GM10248 (cell line): ENCODE measurements around the gene FTO.
"Not testable (repeated sequence)": the region's sequence is repeated elsewhere in the genome, so short reads cannot be mapped to it uniquely, and the experiment has no call there.

Source experiments
- CTCF ChIA-PET: fragments of 300-600 bp; sonication (Branson Sonifier 250); formaldehyde crosslinking; extraction: SDS; loops from one replicate; lab custom pipeline; 2021; ENCODE audit warnings: antibody characterized with exemption; lab: Yijun Ruan, JAX
- POLR2A ChIA-PET: fragments of 350-650 bp; sonication (Branson Sonifier 250); formaldehyde crosslinking; extraction: SDS; loops from one replicate; lab custom pipeline; 2020; ENCODE audit warnings: antibody characterized with exemption; lab: Yijun Ruan, JAX
- DNase-seq: peaks from one replicate; pipeline ENCODE4 v3.0.0; 2012; ENCODE audit errors: extremely low spot score
- CTCF ChIP-seq: IDR thresholded peaks from 2 replicates; pipeline ENCODE4 v1.5.1; 2012; ENCODE audit warnings: mild to moderate bottlenecking, low read depth; ENCODE audit errors: extremely low read depth, missing control alignments, control extremely low read depth

Gene FTO

GRCh38 chr16:53686710-53687109, 17.2 kb upstream of the FTO start:
- DNase-seq: no peak
- POLR2A ChIA-PET: no interaction called here
- TF ChIP-seq CTCF: no peak
- CTCF ChIA-PET: no interaction called here

- ChIA-PET POLR2A (no interaction called here), CTCF (interaction anchor here (1.7 kb wide), 1 partner anchor 8 kb away, joined by 3 read pairs; no protein-coding TSS in a partner anchor)
- DNase-seq: no peak
- TF ChIP-seq CTCF: no peak
Observed at GRCh38 chr16:53689636-53690035, 14.3 kb upstream of the FTO start.

- TF ChIP-seq CTCF: no peak
- ChIA-PET POLR2A (no interaction called here), CTCF (interaction anchor here (0.8 to 1.7 kb wide), 2 partner anchors 9 to 13 kb away, joined by 3 read pairs; partner anchors contain the start of gene RPGRIP1L)
- DNase-seq: no peak
Observed at GRCh38 chr16:53690771-53691170, 13.2 kb upstream of the FTO start.

- TF ChIP-seq CTCF: no peak
- POLR2A ChIA-PET: no interaction called here
- CTCF ChIA-PET: interaction anchor here (1.1 kb wide), 1 partner anchor 10 kb away, joined by 3 read pairs; no protein-coding TSS in a partner anchor
- no peak for DNase-seq
Observed at GRCh38 chr16:53692146-53692545, 11.8 kb upstream of the FTO start.

GRCh38 chr16:53693320-53693719, 10.6 kb upstream of the FTO start:
- ChIA-PET CTCF (no interaction called here), POLR2A (no interaction called here)
- TF ChIP-seq CTCF: no peak
- no peak for DNase-seq

- ChIA-PET CTCF (interaction anchor here (0.8 to 0.9 kb wide), 2 partner anchors 16 to 21 kb away, joined by 3 read pairs; no protein-coding TSS in a partner anchor), POLR2A (no interaction called here)
- TF ChIP-seq CTCF: no peak
- no peak for DNase-seq
Observed at GRCh38 chr16:53695070-53695469, 8.9 kb upstream of the FTO start.

- POLR2A ChIA-PET, DNase-seq, CTCF ChIA-PET: not testable (repeated sequence)
Observed at GRCh38 chr16:53698271-53698670, 5.7 kb upstream of the FTO start.
